K562 (cell line): ENCODE measurements around the gene FAAP24. TPM values are rescaled to one million over a fixed set of nuclear protein-coding genes. Genes with fewer than 3 reads are reported as not detected.

Experiments
- ATAC-seq: fragments of 200-7000 bp; cut with Tn5 transposase; 3 replicates; pipeline ENCODE4 v1.9.1; 2020; ENCODE audit warnings: moderate library complexity
- BruUV-seq: library from RNA; stranded (reverse); fragments of 400-500 nt; replicated peaks from 2 replicates; lab custom pipeline; 2021; lab: Mats Ljungman, UMichigan
- CTCF ChIA-PET: fragments of 300-600 bp; formaldehyde crosslinking; extraction: SDS; loops from one replicate; lab custom pipeline; 2021; ENCODE audit warnings: low intra/inter-chr PET ratio; lab: Yijun Ruan, JAX
- POLR2A ChIA-PET: fragments of 300-600, 350-650 bp; sonication (Branson Sonifier 250); formaldehyde crosslinking; extraction: SDS; loops from one replicate; lab custom pipeline; 2021; ENCODE audit warnings: antibody characterized with exemption, inconsistent platforms; lab: Yijun Ruan, JAX
- DNase-seq, 4 experiments: peaks; one replicate each; pipeline versions ENCODE4 v3.0.0 to v3.0.0-alpha.2; 2011 to 2018; ENCODE audit warnings: low spot score in 3 of 4, mixed read lengths in 3 of 4; ENCODE audit errors: extremely low read depth in 1 of 4
- FAIRE-seq: peaks from 2 replicates; lab custom pipeline; 2011; peaks lifted over from hg19 to GRCh38; lab: Jason Lieb, UNC
- H2AFZ ChIP-seq: 2 replicates; pipeline ENCODE4 v1.6.0; 2011; ENCODE audit warnings: low read depth, low read length, control low read depth, inconsistent platforms
- H3K27ac ChIP-seq: fragments of 200-600 bp; 3 replicates; pipeline ENCODE4 v1.8.0; 2011; ENCODE audit warnings: low read depth, mild to moderate bottlenecking, control low read depth, inconsistent platforms, low read length, moderate library complexity, mixed read lengths; ENCODE audit errors: extremely low read depth
- H3K27me3 ChIP-seq, 2 experiments: fragments of 300-600 bp in 1 of 2; 2 replicates in 1 of 2; 3 replicates in 1 of 2; pipeline versions ENCODE4 v1.6.0 to v1.8.0; 2011; ENCODE audit warnings: inconsistent platforms in 2 of 2, low read length in 2 of 2, mild to moderate bottlenecking in 1 of 2, mixed read lengths in 1 of 2, moderate library complexity in 1 of 2; ENCODE audit not compliant: control insufficient read depth in 2 of 2, insufficient read depth in 2 of 2
- H3K36me3 ChIP-seq: fragments of 300-600 bp; 3 replicates; pipeline ENCODE4 v1.8.0; 2011; ENCODE audit warnings: mild to moderate bottlenecking, low read length, inconsistent platforms; ENCODE audit not compliant: control insufficient read depth, insufficient read depth
- H3K4me1 ChIP-seq, 2 experiments: fragments of 200-600 bp in 1 of 2; replicated peaks in 1 of 2; 2 replicates in 1 of 2; 3 replicates in 1 of 2; pipeline versions ENCODE4 v1.5.1 to v1.8.0; 2011; ENCODE audit warnings: inconsistent platforms in 2 of 2, low read length in 2 of 2, mild to moderate bottlenecking in 1 of 2, mixed read lengths in 1 of 2, moderate library complexity in 1 of 2; ENCODE audit not compliant: control insufficient read depth in 2 of 2, insufficient read depth in 2 of 2
- H3K4me2 ChIP-seq: 2 replicates; pipeline ENCODE4 v1.6.1; 2011; ENCODE audit warnings: low read length, control low read depth, inconsistent platforms, mixed read lengths; ENCODE audit not compliant: insufficient read depth
- H3K4me3 ChIP-seq: fragments of 200-600 bp; sonication (generic), shearing (Covaris generic); 2 replicates; pipeline ENCODE4 v1.5.1; 2016; ENCODE audit warnings: control low read depth, inconsistent platforms
- H3K79me2 ChIP-seq: fragments of 200-600 bp; 3 replicates; pipeline ENCODE4 v1.8.0; 2011; ENCODE audit warnings: low read length, inconsistent platforms; ENCODE audit not compliant: control insufficient read depth, insufficient read depth
- H3K9ac ChIP-seq, 2 experiments: 2 replicates each; pipeline versions ENCODE4 v1.6.0 to v1.6.1; 2011; ENCODE audit warnings: low read depth in 2 of 2, low read length in 2 of 2, control low read depth in 1 of 2, inconsistent platforms in 1 of 2, mild to moderate bottlenecking in 1 of 2, mixed read lengths in 1 of 2; ENCODE audit not compliant: insufficient read depth in 1 of 2
- H3K9me1 ChIP-seq: one replicate; pipeline ENCODE4 v1.6.0; 2011; ENCODE audit warnings: inconsistent platforms, mild to moderate bottlenecking, low read length, moderate library complexity; ENCODE audit not compliant: control insufficient read depth, insufficient read depth
- H3K9me3 ChIP-seq: replicated peaks from 2 replicates; pipeline ENCODE4 v1.5.1; 2011; ENCODE audit warnings: low read depth, low read length, inconsistent platforms; ENCODE audit not compliant: control insufficient read depth, insufficient read depth
- H4K20me1 ChIP-seq: replicated peaks from 2 replicates; pipeline ENCODE4 v1.6.1; 2011; ENCODE audit warnings: low read length, inconsistent platforms, mixed read lengths; ENCODE audit not compliant: control insufficient read depth, insufficient read depth
- E2F1 ChIP-seq: sonication (generic); formaldehyde crosslinking; IDR thresholded peaks from 2 replicates; pipeline ENCODE4 v1.8.1; 2023; ENCODE audit warnings: mild to moderate bottlenecking, missing genetic modification reagents, moderate library complexity
- PCBP2 ChIP-seq: fragments of 200-400 bp; formaldehyde crosslinking; IDR thresholded peaks from 2 replicates; pipeline ENCODE4 v1.6.1; 2018; ENCODE audit warnings: low read length, low read depth, mild to moderate bottlenecking, moderate library complexity; ENCODE audit not compliant: poor library complexity, severe bottlenecking
- XRCC3 ChIP-seq: fragments of 450-650 bp; IDR thresholded peaks from 2 replicates; pipeline ENCODE4 v1.6.1; 2017; ENCODE audit warnings: mild to moderate bottlenecking, moderate library complexity
- ZBTB9 ChIP-seq: fragments of 450-650 bp; formaldehyde crosslinking; IDR thresholded peaks from 2 replicates; pipeline ENCODE4 v1.4.0; 2020; ENCODE audit warnings: mild to moderate bottlenecking, moderate library complexity
- ZNF324 ChIP-seq: fragments of 250-450 bp; sonication (Bioruptor Pico); IDR thresholded peaks from 2 replicates; pipeline ENCODE4 v1.4.0; 2020; ENCODE audit warnings: mild to moderate bottlenecking
- WGBS: fragments of 100-300 bp; shearing (Covaris generic); methylation state at CpG from one replicate; pipeline ENCODE4 v1.1.6; 2016; ENCODE audit warnings: low coverage, mixed read lengths; ENCODE audit not compliant: insufficient coverage; ENCODE audit errors: missing lambda C conversion rate; 5-methylcytosine and 5-hydroxymethylcytosine counted together
- in situ Hi-C: fragments of 300-500 bp; cut with MboI; formaldehyde crosslinking; loops from 4 replicates; pipeline ENCODE4 v1.15.0; 2018; ENCODE audit warnings: inconsistent platforms, mixed read lengths
- intact Hi-C: fragments of 100-400 bp; cut with micrococcal nuclease; formaldehyde crosslinking; loops from 2 replicates; pipeline ENCODE4 v1.14.2; 2022
- polyA plus RNA-seq, 8 experiments: library from polyadenylated mRNA; depleted of rRNA in 4 of 8; stranded (reverse) in 5 of 8; unstranded in 3 of 8; fragments of >200 nt; fragmentation: Nextera tagmentation in 2 of 8; fragmentation: Illumina TruSeq in 1 of 8; extraction: Ambion mirVana in 2 of 8; extraction: Trizol in 1 of 8; gene quantifications; 2 replicates each; pipeline versions ENCODE4 v1.2.1 to v1.2.3, GENCODE V29; 2011 to 2014; ENCODE audit warnings: inconsistent platforms in 1 of 8, missing spikeins in 1 of 8
- total RNA-seq, 7 experiments: library from RNA; depleted of rRNA in 6 of 7; stranded (reverse); fragments of >200 nt in 6 of 7; fragmentation: Illumina TruSeq in 2 of 7; extraction: Trizol in 2 of 7; gene quantifications; 2 replicates each; pipeline versions ENCODE4 v1.2.1 to v1.2.3, GENCODE V29; 2011 to 2021; ENCODE audit warnings: low replicate concordance in 1 of 7
- TF ChIP-seq, protein P1 (sequence below): sonication (generic); formaldehyde crosslinking; IDR thresholded peaks from 2 replicates; pipeline ENCODE4 v1.8.0; 2022; ENCODE audit warnings: missing genetic modification reagents, mild to moderate bottlenecking, borderline replicate concordance

The FAAP24 gene
- total and polyA plus RNA-seq, 9 of the 15 experiments (the other 6 are each of a cell fraction or from before 2014, with no cell fraction given), result 4.6 to 21.6 (median 8.2) TPM

DNA sequence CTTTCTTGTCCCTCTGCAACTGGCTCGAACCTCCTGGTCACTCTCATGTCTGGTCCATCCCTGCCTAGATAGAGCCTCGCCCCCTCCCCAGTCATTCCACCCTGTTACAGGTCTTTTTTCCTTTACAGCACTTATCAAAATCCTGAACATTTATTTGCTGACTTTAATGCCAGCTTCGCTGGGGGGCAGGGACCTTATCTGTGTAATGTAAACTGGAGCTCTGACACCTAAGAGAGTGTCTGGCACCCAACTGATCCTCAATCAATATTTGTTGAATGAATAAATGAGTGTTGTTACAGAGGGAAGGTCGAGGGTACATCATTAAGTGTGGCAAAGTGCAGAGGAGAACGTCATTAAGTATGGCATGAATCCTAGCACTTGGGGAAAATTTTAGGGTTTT lies 16.7 kb downstream of the FAAP24 start:
- no peaks in the 10 kb centered on the region for H3K27me3 ChIP-seq
- WGBS, result 27% methylated on average over 5 of the region's 5 CpGs
- TF ChIP-seq, protein P1, sequence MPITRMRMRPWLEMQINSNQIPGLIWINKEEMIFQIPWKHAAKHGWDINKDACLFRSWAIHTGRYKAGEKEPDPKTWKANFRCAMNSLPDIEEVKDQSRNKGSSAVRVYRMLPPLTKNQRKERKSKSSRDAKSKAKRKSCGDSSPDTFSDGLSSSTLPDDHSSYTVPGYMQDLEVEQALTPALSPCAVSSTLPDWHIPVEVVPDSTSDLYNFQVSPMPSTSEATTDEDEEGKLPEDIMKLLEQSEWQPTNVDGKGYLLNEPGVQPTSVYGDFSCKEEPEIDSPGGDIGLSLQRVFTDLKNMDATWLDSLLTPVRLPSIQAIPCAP (CRISPR knock-in tag), result no peak
- TF ChIP-seq PCBP2 (no peak), E2F1 (CRISPR knock-in tag) (no peak), ZBTB9 (no peak), ZNF324 (CRISPR knock-in tag) (no peak), XRCC3 (no peak)
- TF ChIP-seq, all 486 proteins: peak for 0
- intact Hi-C loops (no loop called here), in situ Hi-C loops (no loop called here)
- CTCF ChIA-PET, result no interaction called here
- no peak for ATAC-seq
- Histone ChIP-seq H3K4me2 (no peak overlapping the region), H3K4me3 (no peak overlapping the region), H3K9me1 (no peaks in the 10 kb centered on the region), H3K36me3 (no peaks in the 10 kb centered on the region), H3K4me1 (no peaks in the 10 kb centered on the region), H4K20me1 (no peaks in the 10 kb centered on the region), H2AFZ (no peak overlapping the region), H3K9me3 (no peaks in the 10 kb centered on the region), H3K9ac (no peak overlapping the region), H3K79me2 (no peaks in the 10 kb centered on the region), H3K27ac (no peak overlapping the region)
- no TSS peak for BruUV-seq
- FAIRE-seq, result no peak
- POLR2A ChIA-PET, result no interaction called here
- peak in 1 of 4 experiments; percentile 1 for DNase-seq
